ENCODE measurements around the gene OGA.

The OGA gene

DNA sequence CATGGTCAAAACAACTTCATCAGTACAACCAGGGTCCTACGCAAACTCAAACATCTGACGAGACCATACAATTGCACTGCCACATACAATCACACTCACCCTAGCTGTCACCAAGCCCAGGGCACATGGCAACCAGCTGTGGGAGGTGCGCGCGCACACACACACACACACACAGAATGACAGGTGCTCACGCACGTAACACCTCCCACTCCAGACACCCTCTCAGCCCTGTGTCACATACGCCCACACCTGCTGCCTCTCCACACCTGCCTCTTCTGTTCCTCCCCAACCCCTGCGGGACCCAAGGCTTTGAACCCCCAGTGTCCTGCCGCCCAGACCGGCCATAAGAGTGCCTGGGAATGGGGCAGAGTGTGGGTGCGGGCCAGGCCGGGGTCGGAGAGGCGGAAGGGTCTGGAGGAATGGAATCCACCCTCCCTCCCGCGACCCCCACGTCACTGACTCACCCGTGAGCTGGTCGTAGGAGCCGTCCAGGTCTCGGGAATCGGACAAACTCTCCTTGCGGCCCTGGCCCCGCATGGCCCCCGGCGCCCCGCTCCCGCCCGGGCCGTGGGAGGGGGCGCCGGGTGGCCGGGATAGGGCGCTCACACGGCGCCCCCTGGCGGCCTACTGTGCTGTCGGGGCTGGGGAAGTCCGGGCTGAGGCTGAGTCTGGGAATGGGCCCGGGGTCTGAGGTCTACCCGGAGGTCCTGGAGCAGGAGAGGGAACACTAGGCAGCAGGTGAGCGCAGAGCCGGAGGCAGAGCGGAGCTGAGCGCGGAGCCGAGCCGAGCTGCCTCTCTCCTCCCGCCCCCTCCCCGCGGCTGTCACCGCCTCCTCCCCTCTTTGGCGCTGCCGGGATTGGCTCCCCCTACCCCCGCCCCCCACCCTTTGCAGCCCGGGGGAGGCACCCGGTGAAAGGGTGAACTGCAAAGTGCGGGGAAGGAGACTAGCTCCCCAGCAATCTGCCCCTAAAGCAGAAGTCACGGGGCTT lies 25.1 kb upstream of the OGA start, which contains the start of gene KCNIP2:
KCNIP2 (minus strand) TSS at position 769 of the 990 bp plus-strand sequence; CDS start at position 537, 232 bp downstream.
- Histone ChIP-seq H3K4me3 (ENCODE audit: low read length) (peak within 1 kb of the TSS; percentile 69), H3K27me3 (ENCODE audit: insufficient read depth, low read length) (peaks cover 27% of the 10 kb centered on the region), H3K27ac (ENCODE audit: low read length) (no peak within 1 kb of the TSS), H3K36me3 (ENCODE audit: insufficient read depth, low read depth, low read length) (no peaks in the 10 kb centered on the region), H3K9ac (ENCODE audit: low read depth, low read length) (peak within 1 kb of the TSS; percentile 66; the same call in 1 of the 2 replicates), H3K4me1 (ENCODE audit: insufficient read depth, low read length) (peaks cover 13% of the 10 kb centered on the region; the same call in 1 of the 2 replicates), H3K9me3 (ENCODE audit: insufficient read depth, low read depth, low read length) (no peaks in the 10 kb centered on the region)

DNA sequence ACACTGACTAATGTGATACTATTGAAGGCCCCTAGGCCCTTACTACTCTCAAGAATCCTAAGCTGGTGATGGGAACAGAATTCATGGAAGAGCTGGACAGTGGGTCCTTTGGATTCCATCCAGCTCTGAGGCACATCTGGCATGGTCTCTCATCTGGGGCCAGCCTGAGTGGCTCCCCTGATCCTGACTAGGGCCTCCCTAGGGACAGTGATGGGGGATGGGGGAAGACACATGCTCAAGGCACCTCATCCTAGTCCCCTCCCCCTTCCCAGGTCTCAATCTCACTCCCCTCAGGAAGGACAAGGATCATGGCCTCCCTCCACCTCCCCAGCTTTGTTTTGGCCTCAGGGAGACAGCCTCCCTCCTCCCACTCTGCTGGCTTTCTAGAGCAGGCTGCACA lies 23.6 kb upstream of the OGA start:
- no peaks in the 10 kb centered on the region for H3K36me3 ChIP-seq (ENCODE audit: insufficient read depth, low read depth, low read length)
- no peak overlapping the region for H3K9ac ChIP-seq (ENCODE audit: low read depth, low read length)
- H3K4me1 ChIP-seq (ENCODE audit: insufficient read depth, low read length) = peaks cover 13% of the 10 kb centered on the region; the same call in 1 of the 2 replicates
- peaks cover 27% of the 10 kb centered on the region for H3K27me3 ChIP-seq (ENCODE audit: insufficient read depth, low read length)
- no peaks in the 10 kb centered on the region for H3K9me3 ChIP-seq (ENCODE audit: insufficient read depth, low read depth, low read length)
- H3K27ac ChIP-seq (ENCODE audit: low read length) = no peak overlapping the region
- no peak overlapping the region for H3K4me3 ChIP-seq (ENCODE audit: low read length)

DNA sequence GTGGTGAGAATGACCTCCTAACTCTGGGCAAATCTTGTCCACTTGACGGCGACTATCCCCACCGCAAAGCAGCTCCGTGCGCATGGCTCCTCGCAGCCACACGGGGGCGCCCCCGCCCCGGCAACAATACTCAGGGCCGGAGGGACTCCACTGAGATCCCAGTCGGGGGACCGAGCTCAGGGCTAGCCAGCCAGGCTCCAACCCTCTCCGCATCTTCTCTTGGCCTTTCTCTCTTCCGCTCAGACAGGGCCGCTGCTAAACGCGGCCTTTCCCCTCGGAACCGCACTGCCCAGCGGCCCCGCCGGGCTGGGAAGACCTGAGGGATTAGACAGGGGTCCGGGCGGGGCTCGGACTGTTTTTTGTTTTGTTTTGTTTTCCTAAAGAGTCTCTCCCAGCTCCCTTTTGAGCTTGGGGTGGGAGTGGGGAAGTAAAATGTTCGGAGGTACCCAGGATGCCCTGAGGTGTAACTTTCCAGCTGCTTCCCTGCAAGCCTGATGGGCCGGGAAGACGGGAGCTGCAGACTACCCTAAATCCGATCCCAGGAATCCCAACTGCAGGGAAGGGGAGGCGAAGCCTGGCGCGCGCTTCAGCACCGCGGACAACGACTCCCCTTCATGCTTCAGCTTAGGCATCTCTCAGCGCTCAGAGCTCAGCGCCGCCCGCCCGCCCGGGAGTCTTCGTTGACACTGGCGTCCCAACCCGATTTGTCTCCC lies 22.7 kb upstream of the OGA start:
- Histone ChIP-seq H3K4me1 (ENCODE audit: insufficient read depth, low read length) (peaks cover 13% of the 10 kb centered on the region; the same call in 1 of the 2 replicates), H3K27ac (ENCODE audit: low read length) (no peak overlapping the region), H3K27me3 (ENCODE audit: insufficient read depth, low read length) (peaks cover 27% of the 10 kb centered on the region), H3K9me3 (ENCODE audit: insufficient read depth, low read depth, low read length) (no peaks in the 10 kb centered on the region), H3K36me3 (ENCODE audit: insufficient read depth, low read depth, low read length) (no peaks in the 10 kb centered on the region), H3K9ac (ENCODE audit: low read depth, low read length) (no peak overlapping the region; the same call in 1 of the 2 replicates), H3K4me3 (ENCODE audit: low read length) (peak overlapping the region; percentile 92)

DNA sequence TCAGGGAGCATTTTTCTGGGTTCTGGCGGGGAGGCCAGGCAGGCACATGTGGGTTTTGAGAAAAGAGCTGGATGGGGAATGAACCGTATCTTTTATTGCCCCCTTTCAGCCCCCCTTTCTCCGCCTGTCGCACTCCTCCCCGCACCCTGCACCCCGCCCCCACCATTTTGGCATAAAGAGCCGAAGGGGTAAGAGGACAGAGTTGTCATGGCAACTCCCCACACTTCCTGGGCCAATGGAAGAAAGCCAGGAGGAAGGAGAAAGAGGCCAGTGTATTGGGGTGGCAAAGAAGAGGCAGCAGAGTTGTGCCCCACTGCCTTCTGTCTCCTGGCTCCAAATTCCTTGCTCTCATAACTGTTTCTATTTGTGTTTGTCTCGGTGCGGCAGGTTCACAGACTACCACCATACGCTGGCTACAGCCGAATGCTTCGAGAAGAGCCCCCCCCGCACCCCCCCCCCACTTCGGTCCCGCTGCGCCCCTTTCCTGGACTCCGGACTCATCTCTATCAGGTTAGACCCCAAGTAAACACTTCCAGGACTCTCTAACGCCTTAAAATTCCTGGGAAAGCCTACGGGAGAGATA lies 21.9 kb upstream of the OGA start:
- peaks cover 22% of the 10 kb centered on the region for H3K27me3 ChIP-seq (ENCODE audit: insufficient read depth, low read length)
- H3K36me3 ChIP-seq (ENCODE audit: insufficient read depth, low read depth, low read length) = no peaks in the 10 kb centered on the region
- H3K9me3 ChIP-seq (ENCODE audit: insufficient read depth, low read depth, low read length) = no peaks in the 10 kb centered on the region
- no peak overlapping the region; the same call in 1 of the 2 replicates for H3K9ac ChIP-seq (ENCODE audit: low read depth, low read length)
- H3K27ac ChIP-seq (ENCODE audit: low read length) = no peak overlapping the region
- peaks cover 13% of the 10 kb centered on the region; the same call in 1 of the 2 replicates for H3K4me1 ChIP-seq (ENCODE audit: insufficient read depth, low read length)
- H3K4me3 ChIP-seq (ENCODE audit: low read length) = peak overlapping the region; percentile 92

DNA sequence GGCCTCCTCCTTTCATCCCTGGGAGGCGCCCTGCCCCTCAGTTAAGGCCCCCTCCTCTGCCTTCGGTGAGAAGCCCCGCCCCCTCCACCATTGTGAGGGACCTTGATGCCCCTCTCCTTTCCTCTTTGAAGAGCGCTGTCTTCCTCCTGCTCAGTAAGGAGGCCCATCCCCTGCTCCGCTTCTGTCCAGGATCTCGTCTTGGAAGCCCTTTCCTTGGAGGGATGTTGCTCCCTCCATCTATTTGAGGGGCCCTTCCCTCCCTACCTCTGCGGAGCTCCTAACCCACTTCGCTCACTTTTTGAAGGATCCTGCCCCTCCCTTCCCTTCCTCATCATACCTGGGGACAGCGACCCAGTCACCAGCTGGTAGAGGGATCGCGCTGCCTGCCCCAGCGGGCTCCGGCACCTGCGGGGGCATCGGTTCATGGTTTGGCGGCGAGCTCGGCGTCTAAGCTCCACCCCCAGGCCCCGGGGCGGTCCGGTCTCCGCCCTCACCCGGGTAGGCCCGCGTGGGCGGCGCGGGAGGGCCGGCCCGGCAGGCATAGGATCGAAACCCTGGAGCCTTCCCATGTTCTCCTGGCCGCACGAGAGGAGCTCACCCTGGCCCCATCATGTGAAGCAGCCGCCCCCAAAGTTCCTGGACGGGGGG lies 21.3 kb upstream of the OGA start:
- H3K4me1 ChIP-seq (ENCODE audit: insufficient read depth, low read length) = peaks cover 15% of the 10 kb centered on the region; the same call in 1 of the 2 replicates
- peaks cover 22% of the 10 kb centered on the region for H3K27me3 ChIP-seq (ENCODE audit: insufficient read depth, low read length)
- H3K9ac ChIP-seq (ENCODE audit: low read depth, low read length) = peak overlapping the region; percentile 77; the same call in 1 of the 2 replicates
- H3K27ac ChIP-seq (ENCODE audit: low read length) = no peak overlapping the region
- peak overlapping the region; percentile 92 for H3K4me3 ChIP-seq (ENCODE audit: low read length)
- H3K36me3 ChIP-seq (ENCODE audit: insufficient read depth, low read depth, low read length) = no peaks in the 10 kb centered on the region
- H3K9me3 ChIP-seq (ENCODE audit: insufficient read depth, low read depth, low read length) = no peaks in the 10 kb centered on the region

DNA sequence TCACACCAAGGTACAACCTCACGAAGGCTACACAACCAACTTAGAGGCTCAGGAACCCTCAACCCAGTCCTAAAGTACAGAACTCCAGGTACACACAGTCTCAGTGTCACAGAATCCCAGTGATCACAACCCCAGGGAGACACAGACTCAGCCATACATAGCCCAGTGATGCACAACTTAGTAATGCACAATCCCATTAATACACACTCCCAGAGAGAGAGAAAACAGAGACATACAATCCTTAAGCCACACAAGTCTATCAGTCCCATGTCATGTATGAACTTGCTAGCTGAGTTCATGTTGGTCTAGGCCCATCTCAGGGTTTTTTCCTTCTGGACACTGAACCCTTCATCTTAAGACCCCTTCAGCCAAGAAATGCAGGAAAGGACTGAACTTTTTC lies 20.8 kb upstream of the OGA start:
- Histone ChIP-seq H3K27ac (ENCODE audit: low read length) (no peak overlapping the region), H3K9ac (ENCODE audit: low read depth, low read length) (peak overlapping the region; percentile 77; the same call in 1 of the 2 replicates), H3K27me3 (ENCODE audit: insufficient read depth, low read length) (peaks cover 22% of the 10 kb centered on the region), H3K36me3 (ENCODE audit: insufficient read depth, low read depth, low read length) (no peaks in the 10 kb centered on the region), H3K4me1 (ENCODE audit: insufficient read depth, low read length) (peaks cover 10% of the 10 kb centered on the region; the same call in 1 of the 2 replicates), H3K4me3 (ENCODE audit: low read length) (peak overlapping the region; percentile 92), H3K9me3 (ENCODE audit: insufficient read depth, low read depth, low read length) (no peaks in the 10 kb centered on the region)

DNA sequence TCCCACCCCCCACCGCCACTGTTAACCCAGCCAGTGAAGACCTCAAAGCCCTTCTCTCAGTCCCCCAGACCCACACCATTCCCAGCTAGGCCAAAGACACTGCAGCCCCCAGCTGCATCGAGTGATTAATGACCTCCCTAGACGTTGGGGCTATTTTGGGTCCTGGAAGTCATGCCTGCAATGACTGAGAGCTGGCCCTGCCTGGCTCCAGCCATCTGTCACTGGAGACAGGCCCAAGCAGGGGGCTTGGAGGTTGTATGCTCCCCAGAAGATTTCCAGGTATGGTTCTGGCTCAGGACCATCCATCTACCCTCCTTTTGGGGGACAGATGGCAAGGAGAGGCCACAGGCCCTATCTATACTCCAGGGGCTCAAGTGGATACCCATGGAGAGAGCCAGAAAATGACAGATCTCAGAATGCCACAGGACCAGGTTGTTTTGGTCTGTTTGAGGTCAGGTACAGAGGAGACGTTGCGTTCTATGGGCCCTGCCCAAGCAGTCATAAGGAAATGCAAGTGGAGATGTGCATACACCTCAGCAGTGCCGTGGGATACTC lies 20.2 kb upstream of the OGA start:
- Histone ChIP-seq H3K36me3 (ENCODE audit: insufficient read depth, low read depth, low read length) (no peaks in the 10 kb centered on the region), H3K9me3 (ENCODE audit: insufficient read depth, low read depth, low read length) (no peaks in the 10 kb centered on the region), H3K9ac (ENCODE audit: low read depth, low read length) (no peak overlapping the region), H3K4me3 (ENCODE audit: low read length) (no peak overlapping the region), H3K4me1 (ENCODE audit: insufficient read depth, low read length) (peaks cover 10% of the 10 kb centered on the region; the same call in 1 of the 2 replicates), H3K27ac (ENCODE audit: low read length) (no peak overlapping the region), H3K27me3 (ENCODE audit: insufficient read depth, low read length) (peaks cover 22% of the 10 kb centered on the region)

DNA sequence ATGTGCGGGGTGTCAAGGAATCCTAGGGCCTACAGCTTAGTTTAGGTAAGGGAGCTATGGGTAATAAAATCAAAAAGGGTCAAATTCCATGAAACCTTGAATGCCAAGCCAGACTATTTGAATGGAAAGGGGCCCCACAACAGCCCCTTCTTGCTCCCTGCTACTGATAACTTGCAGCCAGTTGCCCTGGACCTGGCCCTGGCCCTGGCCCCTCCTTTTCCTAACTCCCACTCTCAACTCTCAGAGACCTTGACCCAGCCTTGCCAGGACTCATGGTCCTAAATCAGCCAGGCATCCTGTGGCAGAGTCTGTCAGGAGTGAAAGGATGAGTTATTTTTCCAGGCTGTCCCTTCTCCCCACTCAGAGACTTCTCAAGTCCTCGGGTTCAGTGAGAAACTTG lies 19.5 kb upstream of the OGA start:
- no peaks in the 10 kb centered on the region for H3K36me3 ChIP-seq (ENCODE audit: insufficient read depth, low read depth, low read length)
- H3K9ac ChIP-seq (ENCODE audit: low read depth, low read length) = no peak overlapping the region

DNA sequence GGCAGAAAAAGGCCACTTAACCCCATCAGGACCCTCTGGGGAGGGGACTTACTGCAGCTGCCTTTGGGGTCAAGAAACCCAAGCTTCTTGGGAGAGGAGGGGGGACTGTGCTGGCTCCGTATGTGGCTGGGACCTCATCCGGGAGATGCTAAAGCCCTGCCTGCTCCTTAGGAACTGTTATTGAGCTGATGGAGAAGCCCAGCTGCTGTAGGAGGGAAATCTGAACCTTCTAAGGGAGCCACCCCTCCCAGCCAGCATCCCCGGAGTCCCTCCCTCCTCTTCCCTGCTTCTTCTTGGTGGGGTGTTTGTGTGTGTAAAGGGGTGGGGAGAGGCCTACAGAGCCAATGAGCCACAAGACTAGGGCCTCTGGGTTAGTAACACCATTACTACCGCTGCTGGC lies 17.1 kb upstream of the OGA start:
- H3K4me1 ChIP-seq (ENCODE audit: insufficient read depth, low read length) = peaks cover 11% of the 10 kb centered on the region
- H3K4me3 ChIP-seq (ENCODE audit: low read length) = no peak overlapping the region
- no peaks in the 10 kb centered on the region; the same call in 1 of the 2 replicates for H3K27me3 ChIP-seq (ENCODE audit: insufficient read depth, low read length)
- H3K27ac ChIP-seq (ENCODE audit: low read length) = no peak overlapping the region
- no peaks in the 10 kb centered on the region for H3K36me3 ChIP-seq (ENCODE audit: insufficient read depth, low read depth, low read length)
- H3K9ac ChIP-seq (ENCODE audit: low read depth, low read length) = no peak overlapping the region
- no peaks in the 10 kb centered on the region for H3K9me3 ChIP-seq (ENCODE audit: insufficient read depth, low read depth, low read length)

More for the DNA sequence above, 19.5 kb upstream of the OGA start:
- Histone ChIP-seq H3K27ac (ENCODE audit: low read length) (no peak overlapping the region), H3K9me3 (ENCODE audit: insufficient read depth, low read depth, low read length) (no peaks in the 10 kb centered on the region), H3K4me1 (ENCODE audit: insufficient read depth, low read length) (peaks cover 10% of the 10 kb centered on the region; the same call in 1 of the 2 replicates), H3K4me3 (ENCODE audit: low read length) (no peak overlapping the region), H3K27me3 (ENCODE audit: insufficient read depth, low read length) (peaks cover 16% of the 10 kb centered on the region)

DNA sequence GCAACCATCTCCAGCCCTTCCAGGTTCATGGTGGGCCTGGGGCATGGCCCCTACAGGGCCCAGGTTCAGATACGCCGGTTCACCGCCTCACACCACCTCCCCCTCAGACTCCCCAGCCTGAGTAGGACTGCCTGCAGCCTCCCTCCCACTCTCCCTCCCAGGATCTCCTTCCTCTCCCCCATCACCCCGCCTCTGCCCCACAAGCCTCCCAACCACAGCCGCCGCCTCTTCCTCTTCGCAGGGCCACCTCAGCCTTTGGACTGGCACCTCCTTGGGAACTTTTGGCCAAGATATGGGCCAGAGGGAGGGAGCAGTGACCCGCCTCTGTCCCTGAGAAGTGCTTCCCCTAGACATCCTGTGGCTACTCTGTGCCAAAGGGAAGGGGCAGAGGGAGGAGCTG lies 16.1 kb upstream of the OGA start:
- H3K9me3 ChIP-seq (ENCODE audit: insufficient read depth, low read depth, low read length) = no peaks in the 10 kb centered on the region
- no peak overlapping the region for H3K4me3 ChIP-seq (ENCODE audit: low read length)
- H3K36me3 ChIP-seq (ENCODE audit: insufficient read depth, low read depth, low read length) = no peaks in the 10 kb centered on the region
- peaks cover 11% of the 10 kb centered on the region for H3K4me1 ChIP-seq (ENCODE audit: insufficient read depth, low read length)
- no peak overlapping the region for H3K9ac ChIP-seq (ENCODE audit: low read depth, low read length)
- no peak overlapping the region for H3K27ac ChIP-seq (ENCODE audit: low read length)
- H3K27me3 ChIP-seq (ENCODE audit: insufficient read depth, low read length) = no peaks in the 10 kb centered on the region; the same call in 1 of the 2 replicates
